HG03139 (cell line): Measurements from ENCODE around the gene ACTR1A.
"Not testable (repeated sequence)": the region's sequence is repeated elsewhere in the genome, so short reads cannot be mapped to it uniquely, and the experiment has no call there.

Experiments
- ATAC-seq: cut with Tn5 transposase; IDR thresholded peaks from one replicate; pipeline ENCODE4 v1.9.1; 2021; ENCODE audit not compliant: unreplicated experiment

Gene ACTR1A

GRCh38 chr10:102455893-102456471, 46.5 kb downstream of the ACTR1A start:
- no peak for ATAC-seq

DNA sequence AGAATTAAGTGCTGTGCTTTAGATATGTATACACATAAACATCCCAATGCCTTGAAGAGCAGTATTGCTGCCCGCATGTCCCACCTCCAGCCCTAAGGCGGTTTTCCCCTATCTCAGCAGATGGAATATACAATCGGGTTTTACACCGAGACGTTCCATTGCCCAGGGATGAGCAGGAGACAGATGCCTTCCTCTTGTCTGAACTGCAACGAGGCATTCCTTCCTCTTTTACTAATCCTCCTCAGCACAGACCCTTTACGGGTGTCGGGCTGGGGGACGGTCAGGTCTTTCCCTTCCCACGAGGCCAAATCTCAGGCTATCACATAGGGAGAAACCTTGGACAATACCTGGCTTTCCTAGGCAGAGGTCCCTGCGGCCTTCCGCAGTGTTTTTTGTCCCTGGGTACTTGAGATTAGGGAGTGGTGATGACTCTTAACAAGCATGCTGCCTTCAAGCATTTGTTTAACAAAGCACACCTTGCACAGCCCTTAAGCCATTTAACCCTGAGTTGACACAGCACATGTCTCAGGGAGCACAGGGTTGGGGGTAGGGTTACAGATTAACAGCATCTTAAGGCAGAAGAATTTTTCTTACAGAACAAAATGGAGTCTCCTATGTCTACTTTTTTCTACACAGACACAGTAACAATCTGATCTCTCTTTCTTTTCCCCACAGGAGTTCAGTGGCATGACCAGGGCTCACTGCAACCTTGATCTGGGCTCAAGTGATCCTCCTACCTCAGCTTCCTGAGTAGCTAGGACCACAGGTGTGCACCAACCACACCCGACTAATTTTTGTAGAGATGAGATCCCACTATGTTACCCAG, 47.6 kb downstream of the ACTR1A start:
- not testable (repeated sequence) for ATAC-seq

DNA sequence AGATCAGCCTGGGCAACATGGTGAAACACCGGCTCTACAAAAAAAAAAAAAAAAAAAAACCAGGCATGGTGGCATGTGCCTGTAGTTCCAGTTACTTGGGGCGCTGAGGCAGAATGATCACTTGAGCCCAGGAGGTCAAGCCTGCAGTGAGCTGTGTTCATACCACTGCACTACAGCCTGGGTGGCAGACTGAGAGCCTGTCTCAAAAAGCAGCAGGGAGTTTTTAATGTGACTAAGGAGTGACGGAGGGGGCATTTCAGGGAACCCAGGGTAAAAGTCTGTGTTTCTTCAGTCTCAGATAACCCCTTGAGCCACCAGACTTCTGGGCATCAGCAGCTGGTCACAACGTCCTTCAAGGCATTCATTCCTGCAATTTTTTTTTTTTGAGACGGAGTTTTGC, 49.0 kb downstream of the ACTR1A start:
- ATAC-seq: no peak

DNA sequence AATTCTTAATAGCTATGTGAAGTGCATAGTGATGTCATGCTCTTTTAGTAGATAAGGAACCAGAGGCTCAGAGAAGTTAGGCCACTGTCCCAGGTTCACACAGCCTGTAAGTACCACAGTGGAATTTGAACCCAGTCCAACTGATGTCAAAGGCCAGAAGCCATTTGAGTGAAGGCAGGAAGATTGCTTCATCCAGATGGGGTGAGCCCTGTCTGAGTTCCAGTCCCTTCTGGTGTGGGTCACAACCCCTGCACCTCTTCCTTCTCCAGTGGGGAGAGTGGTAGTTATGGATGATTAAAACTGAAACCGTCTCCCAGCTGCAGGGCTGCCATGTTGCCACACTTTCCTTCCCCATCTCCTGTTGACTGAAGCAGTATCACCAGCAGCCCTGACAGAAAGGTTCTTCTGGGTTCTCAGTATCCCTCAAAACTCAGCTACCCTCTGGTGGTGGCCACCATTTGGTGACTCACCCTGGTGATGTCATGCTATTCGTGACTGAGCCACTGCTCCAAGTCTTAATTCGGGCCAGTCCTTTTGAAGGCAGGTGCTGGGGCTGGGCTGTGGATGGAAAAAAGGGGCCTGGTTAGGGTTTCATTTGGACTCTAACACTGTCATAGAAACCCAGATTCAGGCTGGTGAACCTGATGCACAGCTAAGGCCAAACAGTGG, 49.7 kb downstream of the ACTR1A start:
- ATAC-seq: no peak

DNA sequence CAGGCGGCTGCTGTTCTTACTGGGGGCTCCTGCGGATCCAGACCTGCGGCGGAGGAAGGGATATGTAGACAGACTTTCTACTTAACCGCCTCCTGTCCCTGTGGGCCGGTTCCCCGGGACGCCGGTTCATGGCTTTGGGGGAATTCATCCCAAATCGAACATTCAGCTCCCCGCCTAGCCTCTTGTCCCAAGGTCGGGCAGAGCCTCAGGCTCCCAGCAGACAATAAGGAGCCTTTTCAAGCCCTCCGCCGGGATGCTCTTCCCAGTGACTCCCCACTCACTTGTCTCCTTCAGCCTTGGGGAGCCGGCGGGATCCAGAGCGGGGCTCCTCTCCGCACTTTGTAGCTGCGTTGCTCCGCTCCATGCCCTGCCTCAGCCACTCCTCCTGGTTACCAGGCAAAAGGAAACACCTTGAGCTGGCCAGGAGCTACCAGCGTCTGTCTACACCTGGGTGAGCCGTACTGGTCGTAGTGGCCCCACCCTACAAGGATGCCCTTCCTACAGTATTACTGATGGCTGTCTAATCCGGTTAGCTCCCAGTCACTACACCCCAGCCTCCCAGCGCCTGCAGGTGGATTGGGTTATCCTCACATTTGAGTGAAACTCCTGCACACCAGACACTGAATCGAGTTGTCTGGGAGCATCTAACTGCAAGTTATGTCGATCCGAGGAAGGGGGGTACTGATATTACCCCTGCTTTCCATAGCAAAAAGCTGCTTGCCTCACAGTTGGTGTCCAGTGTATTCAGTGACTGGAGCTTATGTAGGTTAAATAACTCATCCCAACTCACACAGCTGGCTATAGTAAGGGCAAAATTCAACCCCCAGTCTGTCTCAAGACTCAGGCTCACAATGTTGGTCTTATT, 51.2 kb downstream of the ACTR1A start, which contains the start of gene C10orf95:
Gene C10orf95 (minus strand): TSS at position 439 of the 865 bp plus-strand sequence. CDS start 450 bp downstream, outside the sequence.
- no peak for ATAC-seq

DNA sequence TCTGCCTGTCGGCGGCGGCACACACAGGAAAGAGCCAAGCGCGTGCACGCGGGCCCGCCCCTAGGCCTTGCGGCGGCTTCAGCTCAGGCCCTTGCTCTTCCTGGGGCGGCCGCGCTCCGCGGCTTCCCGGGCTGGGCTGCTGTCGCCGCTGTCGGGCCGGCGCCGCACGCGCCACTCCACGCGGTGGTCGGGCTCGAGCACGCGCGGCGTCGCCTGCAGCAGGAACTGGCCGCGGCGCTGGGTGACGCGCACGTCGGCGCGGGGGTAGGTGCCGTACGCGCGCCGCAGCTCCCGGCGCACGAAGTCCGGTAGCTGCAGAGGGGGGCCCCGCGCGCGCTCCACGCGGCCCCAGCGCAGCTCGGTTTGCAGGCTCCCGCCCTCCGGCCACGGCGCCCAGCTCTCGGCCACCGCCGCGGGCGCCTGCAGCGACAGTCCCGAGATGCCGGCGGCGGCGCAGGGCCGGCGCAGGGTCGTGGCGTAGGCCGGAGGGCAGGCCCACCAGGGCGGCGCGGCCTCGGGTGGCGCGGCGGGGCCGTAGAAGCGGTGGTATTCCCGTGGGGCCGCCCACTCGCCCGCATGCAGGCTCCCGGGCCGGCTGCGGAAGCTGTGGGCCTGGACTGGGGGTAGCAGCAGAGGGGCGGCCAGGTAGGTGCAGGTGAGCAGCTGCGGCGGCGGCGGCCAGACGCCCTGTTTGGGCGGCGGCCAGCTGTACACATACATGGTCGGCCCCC, 52.0 kb downstream of the ACTR1A start:
- peak; percentile 79 for ATAC-seq

DNA sequence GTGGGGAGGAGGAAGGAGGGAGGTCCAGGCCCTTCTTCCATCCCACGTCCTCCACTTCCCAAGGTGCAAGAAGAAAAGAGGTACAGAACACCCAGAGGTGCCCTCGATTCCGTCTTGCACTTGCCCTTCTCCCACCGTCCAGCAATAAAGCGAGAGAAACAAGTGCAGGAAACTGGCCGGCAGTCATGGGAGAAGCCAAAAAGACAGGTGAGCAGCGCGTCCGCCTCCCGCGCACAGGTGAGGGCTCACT, 52.5 kb downstream of the ACTR1A start:
- ATAC-seq: peak; percentile 3

- ATAC-seq: peak; percentile 35
Measured at GRCh38 chr10:102449321-102450123, 53.0 kb downstream of the ACTR1A start.

DNA sequence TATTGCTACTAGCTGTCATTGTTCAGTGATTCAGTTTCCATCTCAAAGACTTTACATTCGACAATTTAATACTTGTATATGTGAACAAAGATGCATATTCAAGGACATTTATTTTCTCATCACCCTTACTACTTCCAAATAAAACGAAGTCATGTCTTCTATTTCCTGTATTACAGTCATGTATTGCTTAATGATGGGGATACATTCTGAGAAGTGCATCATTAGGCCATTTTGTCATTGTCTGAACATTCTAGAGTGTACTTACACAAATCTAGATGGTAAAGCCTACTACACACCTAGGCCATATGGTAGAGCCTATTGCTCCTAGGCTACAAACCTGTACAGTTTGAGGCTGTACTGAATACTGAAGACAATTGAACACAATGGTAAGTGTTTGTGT, 57.7 kb downstream of the ACTR1A start:
- ATAC-seq: no peak

DNA sequence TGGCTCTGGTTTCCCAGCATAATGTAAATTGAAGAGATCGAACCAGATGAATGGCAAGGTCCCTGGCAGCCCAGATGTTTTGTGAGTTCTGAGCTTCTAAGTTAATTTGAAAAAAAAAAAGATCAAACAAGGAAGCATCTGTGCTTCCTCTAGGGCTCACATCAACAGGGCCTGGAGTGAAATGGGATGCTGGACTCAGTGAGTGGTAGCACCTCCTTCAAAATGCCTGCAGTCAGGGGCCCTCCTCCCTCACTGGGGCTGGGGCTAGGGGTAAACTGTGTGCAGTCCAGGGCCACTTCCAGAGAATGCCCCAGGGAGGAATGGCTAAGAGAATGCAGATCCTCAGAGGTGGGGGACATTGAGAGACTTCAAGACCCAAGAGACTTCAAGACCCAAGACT, 64.1 kb downstream of the ACTR1A start:
- no peak for ATAC-seq

GRCh38 chr10:102437515-102437914, 65.0 kb downstream of the ACTR1A start:
- ATAC-seq: no peak

DNA sequence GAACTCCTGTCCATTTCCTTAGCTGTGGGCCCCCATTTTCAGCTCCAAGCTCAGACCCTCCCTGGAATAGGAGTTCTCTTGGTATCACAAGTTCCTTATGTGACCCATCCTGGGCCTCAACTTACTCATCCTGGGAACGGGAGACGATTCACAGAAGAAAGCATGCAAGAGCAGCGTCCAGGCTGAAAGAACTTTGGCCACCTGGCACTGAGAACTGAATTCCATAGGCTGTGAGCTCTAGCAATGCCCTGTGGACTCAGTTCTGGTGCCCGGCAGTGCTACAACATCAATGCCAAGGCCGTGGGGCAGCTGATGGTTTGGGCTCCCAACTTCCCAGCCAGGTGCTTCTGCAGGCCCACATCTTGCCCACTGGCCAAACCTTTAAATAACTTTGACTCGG, 66.2 kb downstream of the ACTR1A start:
- no peak for ATAC-seq

DNA sequence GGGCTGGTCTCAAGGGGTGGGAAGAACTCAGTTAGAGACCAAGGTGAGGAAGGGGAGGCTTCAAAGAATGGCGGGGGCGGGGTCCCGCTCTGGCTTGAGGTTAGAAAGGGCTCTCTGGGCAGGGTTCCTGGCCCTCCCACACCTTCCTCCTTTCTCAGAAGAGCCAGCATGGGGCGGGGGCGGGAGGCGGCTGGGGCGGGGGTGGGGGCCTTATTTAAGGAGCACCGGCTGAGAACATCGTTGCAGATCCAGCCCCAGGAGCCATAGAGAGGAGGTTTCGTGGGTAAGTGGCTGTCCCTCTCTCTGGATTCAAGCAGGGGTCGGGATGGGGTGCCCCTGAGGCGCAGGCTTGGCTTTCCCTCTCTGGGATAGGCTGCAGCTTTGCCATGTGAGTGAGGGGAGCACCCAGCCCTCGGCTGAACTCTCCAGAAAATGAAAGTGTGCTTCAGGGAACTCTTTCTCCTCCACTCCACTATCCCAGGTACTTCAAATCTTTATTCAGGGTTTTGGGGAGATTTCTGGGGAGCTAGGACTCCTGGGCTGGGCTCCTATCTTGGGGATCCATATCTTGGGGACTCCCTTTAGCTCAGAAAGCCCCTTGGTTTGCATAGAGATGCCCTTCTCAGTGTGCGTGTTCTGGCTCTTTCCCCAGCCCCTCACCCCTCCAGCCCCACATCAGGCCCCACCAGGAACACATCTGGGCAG, 66.8 kb downstream of the ACTR1A start:
- ATAC-seq: no peak

DNA sequence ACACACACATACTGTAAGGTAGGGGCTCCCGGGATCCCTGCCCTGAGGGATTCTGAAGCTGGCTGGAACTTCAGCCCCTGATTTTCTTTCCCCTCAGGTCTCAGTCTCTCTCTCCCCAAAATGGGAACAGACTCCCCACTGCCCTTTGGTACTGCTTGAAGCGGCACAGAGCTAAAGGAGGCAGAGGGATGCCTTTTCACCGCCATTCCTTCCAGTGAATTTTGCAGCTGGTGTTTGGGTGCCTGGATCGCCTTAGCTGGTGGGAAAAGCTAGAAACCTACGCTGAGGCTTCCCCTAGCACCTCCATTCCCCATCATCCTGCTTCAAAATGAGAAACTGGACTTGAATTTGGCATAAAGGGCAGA, 67.4 kb downstream of the ACTR1A start:
- no peak for ATAC-seq

- ATAC-seq: no peak
Measured at GRCh38 chr10:102434394-102435132, 67.9 kb downstream of the ACTR1A start.

DNA sequence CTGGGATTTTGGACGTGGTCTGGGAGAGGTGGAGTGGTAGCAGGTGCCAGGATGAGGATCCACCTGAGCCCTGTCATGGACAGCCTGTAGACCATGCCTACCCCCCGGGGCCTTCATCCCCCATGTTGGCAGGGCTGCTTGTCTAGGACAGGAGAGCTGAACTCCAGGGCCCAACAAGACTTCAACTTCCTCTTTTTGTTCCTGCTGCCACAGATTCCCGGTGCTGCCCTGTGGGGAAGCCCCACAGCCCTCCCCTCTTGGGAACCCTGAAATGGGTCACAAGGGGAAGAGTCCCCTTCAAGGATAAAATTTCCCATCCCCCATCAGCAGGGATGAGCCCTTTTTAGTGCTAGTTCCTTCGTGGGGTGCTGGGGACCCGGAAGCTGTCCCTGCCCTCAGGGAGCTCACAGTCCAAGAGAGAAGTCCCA, 68.9 kb downstream of the ACTR1A start:
- no peak for ATAC-seq

- ATAC-seq: peak; percentile 85
Measured at GRCh38 chr10:102432162-102432950, 70.2 kb downstream of the ACTR1A start, which contains the start of gene CUEDC2. Gene CUEDC2, minus strand, starts transcription at chr10:102432574. Its CDS starts 7,386 bp downstream, at chr10:102425188.
